HG03575 (cell line): ENCODE data around the gene PLEKHG3.

Experiments
- ATAC-seq: cut with Tn5 transposase; IDR thresholded peaks from one replicate; pipeline ENCODE4 v1.9.1; 2021; ENCODE audit not compliant: unreplicated experiment, insufficient number of reproducible peaks, low FRiP score; ENCODE audit errors: extremely low read depth

PLEKHG3 gene

DNA sequence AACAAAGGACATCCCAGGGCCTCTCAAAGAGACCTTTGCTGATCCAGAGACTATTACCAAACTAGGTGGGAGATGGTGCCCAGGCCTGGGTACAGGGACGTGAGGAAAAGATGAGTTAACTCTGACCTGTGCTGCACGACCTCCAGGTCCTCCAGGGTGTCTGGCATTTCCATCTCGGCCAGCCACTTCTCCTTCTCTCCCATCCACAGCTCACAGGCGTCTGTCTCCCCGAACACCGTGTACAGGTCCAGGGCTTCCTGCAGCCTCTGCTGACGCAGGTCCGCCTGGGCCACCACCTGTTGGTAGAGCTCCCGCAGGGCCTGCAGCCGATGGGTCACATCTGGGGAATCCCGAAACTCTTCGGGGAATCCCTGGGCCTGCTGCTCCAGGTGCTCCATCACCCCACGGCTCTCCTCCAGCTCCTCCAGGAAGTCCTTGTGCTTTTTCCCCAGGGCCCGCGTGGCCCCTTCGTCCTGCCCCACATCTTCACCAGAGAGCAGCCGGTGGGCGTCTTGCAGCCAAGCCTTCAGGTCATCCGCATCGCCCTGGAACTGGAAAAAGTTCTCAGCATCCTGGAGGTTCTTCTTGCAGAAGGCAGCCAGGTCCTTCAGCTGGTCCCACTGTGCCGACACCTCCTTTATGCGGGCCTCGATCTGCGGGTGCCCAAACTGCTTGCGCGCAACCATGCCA lies 88.8 kb downstream of the PLEKHG3 start:
- ATAC-seq, result no peak

GRCh38 chr14:64795211-64795610 lies 91.0 kb downstream of the PLEKHG3 start:
- no peak for ATAC-seq

- ATAC-seq, result no peak
Measured at GRCh38 chr14:64795921-64796320, 91.7 kb downstream of the PLEKHG3 start.

GRCh38 chr14:64796369-64796768 lies 92.1 kb downstream of the PLEKHG3 start:
- ATAC-seq, result no peak

DNA sequence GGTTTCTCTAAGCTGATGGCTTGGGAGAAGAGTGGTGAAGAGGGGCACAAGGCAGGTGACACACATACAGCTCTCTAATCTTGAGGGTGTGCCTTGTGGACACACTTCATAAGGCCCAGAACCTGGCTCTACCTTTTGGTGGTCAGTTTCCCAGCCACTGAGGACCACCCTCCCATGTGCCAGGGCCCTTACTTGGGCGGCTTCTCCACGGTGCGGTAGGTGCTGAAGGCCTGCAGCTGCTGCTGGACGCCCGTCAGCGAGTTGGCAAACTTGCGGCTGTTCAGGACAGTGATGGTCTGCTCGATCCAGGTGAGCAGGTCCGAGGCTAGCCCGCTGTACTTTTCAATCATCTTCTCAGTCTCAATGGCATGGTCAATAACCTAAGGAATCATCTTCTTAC lies 95.3 kb downstream of the PLEKHG3 start:
- no peak for ATAC-seq
